TTC549 (cell line): ENCODE results near the gene NLRP7.
"Not testable (repeated sequence)": the region's sequence is repeated elsewhere in the genome, so short reads cannot be mapped to it uniquely, and the experiment has no call there.

Experiments used
- FAIRE-seq: peaks from 2 replicates; lab custom pipeline; 2012; peaks lifted over from hg19 to GRCh38; lab: Jason Lieb, UNC

NLRP7 gene

DNA sequence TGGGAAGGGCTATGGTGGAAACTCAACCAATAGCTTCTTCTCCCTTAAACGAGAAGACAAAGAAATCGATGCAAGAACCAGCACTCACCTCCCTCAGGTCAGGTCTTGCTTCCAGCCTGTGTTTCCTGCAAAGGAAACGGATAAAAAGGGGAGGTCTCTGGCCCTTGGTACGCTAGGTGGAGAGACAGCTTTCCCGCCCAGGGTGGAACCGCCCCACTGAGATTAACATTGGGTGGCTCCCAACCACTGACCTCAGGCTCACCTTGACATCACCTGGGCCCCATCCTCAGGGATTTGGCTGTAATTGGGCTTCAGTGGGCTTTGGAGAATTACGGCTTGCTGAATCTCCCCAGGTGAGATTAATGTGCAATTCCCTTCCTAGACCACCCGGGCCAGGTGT, at the start of gene NLRP7:
Gene NLRP7, minus strand, starts transcription at position 150 of the 400 bp plus-strand sequence.
- no peak for FAIRE-seq

DNA sequence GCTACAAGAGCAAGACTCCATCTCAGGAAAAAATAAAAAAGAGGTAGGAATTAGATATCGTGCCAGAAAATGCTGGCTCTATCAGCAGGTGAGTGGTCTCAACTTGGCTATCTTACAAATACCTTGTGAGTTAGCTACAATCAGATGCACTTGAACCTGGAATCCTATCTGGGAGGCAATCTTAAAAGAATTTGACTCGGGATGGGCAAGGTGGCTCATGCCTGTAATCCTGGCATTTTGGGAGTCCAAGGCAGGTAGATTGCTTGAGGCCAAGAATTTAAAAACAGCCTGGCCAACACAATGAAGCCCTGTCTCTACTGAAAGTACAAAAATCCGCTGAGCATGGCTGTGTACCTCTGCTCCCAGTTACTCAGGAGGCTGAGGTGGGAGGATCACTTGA, 48.2 kb upstream of the NLRP7 start:
- no peak for FAIRE-seq

GRCh38 chr19:54989531-54989930, 42.2 kb upstream of the NLRP7 start:
- FAIRE-seq: not testable (repeated sequence)

DNA sequence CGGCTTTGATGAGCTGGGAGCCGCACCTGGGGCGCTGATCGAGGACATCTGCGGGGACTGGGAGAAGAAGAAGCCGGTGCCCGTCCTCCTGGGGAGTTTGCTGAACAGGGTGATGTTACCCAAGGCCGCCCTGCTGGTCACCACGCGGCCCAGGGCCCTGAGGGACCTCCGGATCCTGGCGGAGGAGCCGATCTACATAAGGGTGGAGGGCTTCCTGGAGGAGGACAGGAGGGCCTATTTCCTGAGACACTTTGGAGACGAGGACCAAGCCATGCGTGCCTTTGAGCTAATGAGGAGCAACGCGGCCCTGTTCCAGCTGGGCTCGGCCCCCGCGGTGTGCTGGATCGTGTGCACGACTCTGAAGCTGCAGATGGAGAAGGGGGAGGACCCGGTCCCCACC, 35.2 kb upstream of the NLRP7 start:
- not testable (repeated sequence) for FAIRE-seq

DNA sequence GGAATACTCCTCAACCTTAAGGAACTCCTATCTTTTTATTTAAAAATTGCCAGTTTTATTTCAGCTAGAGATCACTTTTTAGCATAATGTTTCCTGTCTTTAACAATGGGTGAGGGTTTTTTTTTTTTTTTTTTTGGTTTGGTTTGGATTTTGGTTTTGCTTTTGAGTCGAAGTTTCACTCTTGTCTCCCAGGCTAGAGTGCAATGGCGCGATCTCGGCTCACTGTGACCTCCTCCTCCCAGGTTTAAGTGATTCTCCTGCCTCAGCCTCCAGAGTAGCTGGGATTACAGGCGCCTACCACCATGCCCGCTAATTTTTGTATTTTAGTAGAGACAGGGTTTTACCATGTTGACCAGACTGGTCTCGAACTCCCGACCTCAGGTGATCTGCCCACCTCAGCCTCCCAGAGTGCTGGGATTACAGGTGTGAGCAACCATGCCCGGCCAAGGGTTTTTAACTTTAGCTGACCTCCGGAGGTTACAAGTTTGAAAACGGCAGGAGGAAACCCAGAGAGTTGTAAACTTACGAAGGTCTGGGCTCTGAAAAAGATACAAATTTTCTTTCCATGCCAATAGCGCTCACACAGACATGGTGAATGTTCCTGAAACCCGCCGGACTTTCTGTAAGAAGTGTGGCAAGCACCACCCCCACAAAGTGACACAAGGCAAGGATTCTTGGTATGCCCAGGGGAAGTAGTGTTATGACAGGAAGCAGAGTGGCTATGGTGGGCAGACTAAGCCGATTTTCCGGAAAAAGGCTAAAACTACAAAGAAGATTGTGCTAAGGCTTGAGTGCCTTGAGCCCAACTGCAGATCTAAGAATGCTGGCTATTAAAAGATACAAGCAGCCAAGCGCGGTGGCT, 26.1 kb upstream of the NLRP7 start:
- FAIRE-seq: not testable (repeated sequence)

DNA sequence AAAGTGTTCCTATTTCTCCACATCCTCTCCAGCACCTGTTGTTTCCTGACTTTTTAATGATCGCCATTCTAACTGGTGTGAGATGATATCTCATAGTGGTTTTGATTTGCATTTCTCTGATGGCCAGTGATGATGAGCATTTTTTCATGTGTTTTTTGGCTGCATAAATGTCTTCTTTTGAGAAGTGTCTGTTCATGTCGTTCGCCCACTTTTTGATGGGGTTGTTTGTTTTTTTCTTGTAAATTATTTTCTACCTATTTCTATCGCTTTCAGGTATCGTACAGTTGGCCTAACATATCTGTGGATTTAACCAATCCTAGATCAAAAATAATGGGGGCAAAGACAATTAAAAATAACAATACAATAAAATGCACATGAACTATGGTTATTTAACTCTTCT, 24.1 kb upstream of the NLRP7 start:
- FAIRE-seq: not testable (repeated sequence)

GRCh38 chr19:54969647-54970046, 22.3 kb upstream of the NLRP7 start:
- no peak for FAIRE-seq

- FAIRE-seq: no peak
Observed at GRCh38 chr19:54967611-54968010, 20.3 kb upstream of the NLRP7 start.

- FAIRE-seq: not testable (repeated sequence)
Observed at GRCh38 chr19:54965055-54965454, 17.7 kb upstream of the NLRP7 start.

GRCh38 chr19:54959840-54960239, 12.5 kb upstream of the NLRP7 start:
- FAIRE-seq: no peak

GRCh38 chr19:54955376-54955775, 8.0 kb upstream of the NLRP7 start:
- FAIRE-seq: no peak

GRCh38 chr19:54953345-54953713, 6.0 kb upstream of the NLRP7 start:
- not testable (repeated sequence) for FAIRE-seq

- no peak for FAIRE-seq
Observed at GRCh38 chr19:54952591-54953344, 5.4 kb upstream of the NLRP7 start.

GRCh38 chr19:54950580-54950979, 3.2 kb upstream of the NLRP7 start:
- FAIRE-seq: not testable (repeated sequence)

DNA sequence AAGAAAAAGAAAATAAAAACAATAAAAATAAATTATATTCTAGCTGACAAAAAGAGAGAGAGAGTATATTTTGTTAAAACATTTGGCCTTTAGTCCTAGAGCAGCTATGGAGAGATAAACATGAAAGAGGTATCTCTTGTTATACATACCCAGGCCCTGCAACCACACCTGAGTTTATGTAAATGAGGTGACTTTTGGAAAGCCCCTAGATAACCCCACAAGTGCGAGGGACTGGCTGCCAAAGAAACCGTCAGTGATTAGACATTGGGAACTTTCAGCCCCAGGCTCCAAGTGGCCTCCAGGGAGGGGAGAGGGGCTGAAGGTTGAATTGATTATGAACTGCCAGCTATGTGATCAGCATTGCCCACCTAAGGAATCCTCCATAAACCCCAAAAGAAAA, 2.1 kb upstream of the NLRP7 start:
- FAIRE-seq: no peak

- not testable (repeated sequence) for FAIRE-seq
Observed at GRCh38 chr19:54943772-54944361, 3.5 kb downstream of the NLRP7 start.

DNA sequence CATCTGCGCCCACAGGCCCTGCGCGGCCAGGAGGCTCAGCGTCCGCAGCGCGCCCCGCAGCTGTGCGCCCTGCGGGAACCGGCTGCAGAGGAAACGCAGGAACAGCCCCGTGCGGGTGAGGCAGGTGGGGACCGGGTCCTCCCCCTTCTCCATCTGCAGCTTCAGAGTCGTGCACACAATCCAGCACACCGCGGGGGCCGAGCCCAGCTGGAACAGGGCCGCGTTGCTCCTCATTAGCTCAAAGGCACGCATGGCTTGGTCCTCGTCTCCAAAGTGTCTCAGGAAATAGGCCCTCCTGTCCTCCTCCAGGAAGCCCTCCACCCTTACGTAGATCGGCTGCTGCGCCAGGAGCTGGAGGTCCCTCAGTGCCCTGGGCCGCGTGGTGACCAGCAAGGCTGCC, 7.8 kb downstream of the NLRP7 start:
- not testable (repeated sequence) for FAIRE-seq

- FAIRE-seq: no peak
Observed at GRCh38 chr19:54938906-54939305, 8.4 kb downstream of the NLRP7 start.

DNA sequence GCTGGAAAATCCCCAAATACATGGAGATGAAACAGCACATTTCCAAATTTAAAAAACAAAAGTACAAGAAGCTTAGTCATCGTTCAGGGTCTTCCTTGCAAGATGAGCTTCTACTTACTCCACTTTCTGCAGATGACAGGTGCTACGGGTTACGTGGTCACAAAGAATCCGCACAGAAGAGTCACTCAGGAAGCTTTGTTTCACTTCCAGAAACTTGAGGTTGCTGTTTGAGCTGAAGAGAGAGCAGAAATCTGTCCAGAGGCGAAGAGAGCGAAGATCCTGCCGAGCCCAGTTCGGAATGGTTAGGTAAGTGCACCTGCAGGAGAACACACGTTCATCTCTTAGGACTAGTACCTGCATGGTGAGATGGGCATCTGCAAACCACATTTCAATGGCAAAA, 9.4 kb downstream of the NLRP7 start:
- no peak for FAIRE-seq

DNA sequence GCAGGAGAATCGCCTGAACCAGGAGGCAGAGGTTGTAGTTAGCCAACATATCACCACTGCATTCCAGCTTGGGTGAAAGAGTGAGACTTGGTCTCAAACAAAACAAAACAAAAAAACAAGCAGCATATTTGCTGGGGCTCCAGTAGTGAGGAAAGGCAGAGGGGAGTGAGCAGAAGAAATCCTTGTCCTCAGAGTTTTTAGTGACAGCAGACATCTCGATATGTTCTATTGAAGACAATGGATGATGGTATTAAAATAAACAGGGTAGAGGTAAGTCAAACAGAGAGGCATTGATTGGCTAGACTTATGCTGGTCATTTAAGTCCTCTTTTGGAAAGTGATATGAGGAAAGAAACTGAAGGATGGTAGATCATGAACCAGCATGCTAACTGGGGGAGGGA, 19.0 kb downstream of the NLRP7 start:
- no peak for FAIRE-seq

- no peak for FAIRE-seq
Observed at GRCh38 chr19:54923276-54923675, 24.1 kb downstream of the NLRP7 start.

DNA sequence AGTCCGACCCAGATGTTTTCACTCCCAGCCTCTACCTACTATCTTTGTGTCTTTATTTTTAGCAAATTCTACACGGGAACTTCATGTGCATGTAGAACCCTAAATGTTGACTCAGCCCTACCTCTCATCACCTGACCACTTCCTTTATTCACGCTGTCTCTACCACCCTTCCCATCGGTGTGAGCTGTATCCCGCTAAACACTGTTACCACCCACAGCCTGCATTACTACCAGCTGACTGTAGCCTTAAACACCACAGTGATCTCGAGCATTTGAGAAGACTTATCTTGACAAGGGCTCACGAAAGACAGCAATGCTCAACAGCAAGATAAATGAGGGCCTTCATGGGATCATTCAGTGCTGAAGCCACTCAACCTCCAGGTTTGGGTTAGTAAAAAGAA, 26.2 kb downstream of the NLRP7 start:
- no peak for FAIRE-seq
